K562 (cell line): ENCODE results near the gene OBSL1. TPM values are rescaled to one million over a fixed set of nuclear protein-coding genes. Genes with fewer than 3 reads are reported as not detected.

Experiments used
- ATAC-seq: fragments of 200-7000 bp; cut with Tn5 transposase; 3 replicates; pipeline ENCODE4 v1.9.1; 2020; ENCODE audit warnings: moderate library complexity
- BruUV-seq: library from RNA; stranded (reverse); fragments of 400-500 nt; replicated peaks from 2 replicates; lab custom pipeline; 2021; lab: Mats Ljungman, UMichigan
- CTCF ChIA-PET: fragments of 300-600 bp; formaldehyde crosslinking; extraction: SDS; loops from one replicate; lab custom pipeline; 2021; ENCODE audit warnings: low intra/inter-chr PET ratio; lab: Yijun Ruan, JAX
- POLR2A ChIA-PET: fragments of 300-600, 350-650 bp; sonication (Branson Sonifier 250); formaldehyde crosslinking; extraction: SDS; loops from one replicate; lab custom pipeline; 2021; ENCODE audit warnings: antibody characterized with exemption, inconsistent platforms; lab: Yijun Ruan, JAX
- DNase-seq, 4 experiments: peaks; one replicate each; pipeline versions ENCODE4 v3.0.0 to v3.0.0-alpha.2; 2011 to 2018; ENCODE audit warnings: low spot score in 3 of 4, mixed read lengths in 3 of 4; ENCODE audit errors: extremely low read depth in 1 of 4
- FAIRE-seq: peaks from 2 replicates; lab custom pipeline; 2011; peaks lifted over from hg19 to GRCh38; lab: Jason Lieb, UNC
- H2AFZ ChIP-seq: 2 replicates; pipeline ENCODE4 v1.6.0; 2011; ENCODE audit warnings: low read depth, low read length, control low read depth, inconsistent platforms
- H3K27ac ChIP-seq: fragments of 200-600 bp; 3 replicates; pipeline ENCODE4 v1.8.0; 2011; ENCODE audit warnings: low read depth, mild to moderate bottlenecking, control low read depth, inconsistent platforms, low read length, moderate library complexity, mixed read lengths; ENCODE audit errors: extremely low read depth
- H3K27me3 ChIP-seq, 2 experiments: fragments of 300-600 bp in 1 of 2; 2 replicates in 1 of 2; 3 replicates in 1 of 2; pipeline versions ENCODE4 v1.6.0 to v1.8.0; 2011; ENCODE audit warnings: inconsistent platforms in 2 of 2, low read length in 2 of 2, mild to moderate bottlenecking in 1 of 2, mixed read lengths in 1 of 2, moderate library complexity in 1 of 2; ENCODE audit not compliant: control insufficient read depth in 2 of 2, insufficient read depth in 2 of 2
- H3K36me3 ChIP-seq: fragments of 300-600 bp; 3 replicates; pipeline ENCODE4 v1.8.0; 2011; ENCODE audit warnings: mild to moderate bottlenecking, low read length, inconsistent platforms; ENCODE audit not compliant: control insufficient read depth, insufficient read depth
- H3K4me1 ChIP-seq, 2 experiments: fragments of 200-600 bp in 1 of 2; replicated peaks in 1 of 2; 2 replicates in 1 of 2; 3 replicates in 1 of 2; pipeline versions ENCODE4 v1.5.1 to v1.8.0; 2011; ENCODE audit warnings: inconsistent platforms in 2 of 2, low read length in 2 of 2, mild to moderate bottlenecking in 1 of 2, mixed read lengths in 1 of 2, moderate library complexity in 1 of 2; ENCODE audit not compliant: control insufficient read depth in 2 of 2, insufficient read depth in 2 of 2
- H3K4me2 ChIP-seq: 2 replicates; pipeline ENCODE4 v1.6.1; 2011; ENCODE audit warnings: low read length, control low read depth, inconsistent platforms, mixed read lengths; ENCODE audit not compliant: insufficient read depth
- H3K4me3 ChIP-seq: fragments of 200-600 bp; sonication (generic), shearing (Covaris generic); 2 replicates; pipeline ENCODE4 v1.5.1; 2016; ENCODE audit warnings: control low read depth, inconsistent platforms
- H3K79me2 ChIP-seq: fragments of 200-600 bp; 3 replicates; pipeline ENCODE4 v1.8.0; 2011; ENCODE audit warnings: low read length, inconsistent platforms; ENCODE audit not compliant: control insufficient read depth, insufficient read depth
- H3K9ac ChIP-seq, 2 experiments: 2 replicates each; pipeline versions ENCODE4 v1.6.0 to v1.6.1; 2011; ENCODE audit warnings: low read depth in 2 of 2, low read length in 2 of 2, control low read depth in 1 of 2, inconsistent platforms in 1 of 2, mild to moderate bottlenecking in 1 of 2, mixed read lengths in 1 of 2; ENCODE audit not compliant: insufficient read depth in 1 of 2
- H3K9me1 ChIP-seq: one replicate; pipeline ENCODE4 v1.6.0; 2011; ENCODE audit warnings: inconsistent platforms, mild to moderate bottlenecking, low read length, moderate library complexity; ENCODE audit not compliant: control insufficient read depth, insufficient read depth
- H3K9me3 ChIP-seq: replicated peaks from 2 replicates; pipeline ENCODE4 v1.5.1; 2011; ENCODE audit warnings: low read depth, low read length, inconsistent platforms; ENCODE audit not compliant: control insufficient read depth, insufficient read depth
- H4K20me1 ChIP-seq: replicated peaks from 2 replicates; pipeline ENCODE4 v1.6.1; 2011; ENCODE audit warnings: low read length, inconsistent platforms, mixed read lengths; ENCODE audit not compliant: control insufficient read depth, insufficient read depth
- ADNP ChIP-seq: fragments of 200-800 bp; sonication (Bioruptor generic); IDR thresholded peaks from 2 replicates; pipeline ENCODE4 v1.6.1; 2016; ENCODE audit warnings: missing genetic modification characterization, missing compliant biosample characterization
- ATF6 ChIP-seq: sonication (generic); formaldehyde crosslinking; IDR thresholded peaks from 2 replicates; pipeline ENCODE4 v1.4.0; 2020; ENCODE audit warnings: mild to moderate bottlenecking, missing genetic modification reagents
- CLOCK ChIP-seq: fragments of 250-450 bp; sonication (Bioruptor Pico); IDR thresholded peaks from 2 replicates; pipeline ENCODE4 v1.4.0; 2020; ENCODE audit warnings: mild to moderate bottlenecking, moderate library complexity, borderline replicate concordance
- FUS ChIP-seq: fragments of 200-400 bp; formaldehyde crosslinking; optimal IDR thresholded peaks from 2 replicates; pipeline ENCODE3; 2017; ENCODE audit warnings: low read depth, low read length
- HNRNPH1 ChIP-seq: fragments of 200-400 bp; formaldehyde crosslinking; optimal IDR thresholded peaks from 2 replicates; pipeline ENCODE3; 2017; ENCODE audit warnings: low read depth, mild to moderate bottlenecking, low read length, moderate library complexity
- MLX ChIP-seq, 2 experiments: fragments of 450-650 bp in 1 of 2; sonication (generic) in 1 of 2; formaldehyde crosslinking; conservative IDR thresholded peaks; 2 replicates each; pipeline versions ENCODE4 v1.4.0 to v1.8.1; 2020 to 2022; ENCODE audit warnings: mild to moderate bottlenecking in 1 of 2, missing genetic modification reagents in 1 of 2
- NR3C1 ChIP-seq: sonication (generic); formaldehyde crosslinking; IDR thresholded peaks from 2 replicates; pipeline ENCODE4 v1.8.1; 2022; ENCODE audit warnings: missing genetic modification reagents
- PCBP1 ChIP-seq: fragments of 200-400 bp; formaldehyde crosslinking; IDR thresholded peaks from 2 replicates; pipeline ENCODE4 v1.6.1; 2018; ENCODE audit warnings: mild to moderate bottlenecking, low read depth, low read length; ENCODE audit not compliant: poor library complexity, severe bottlenecking
- POLR2B ChIP-seq: fragments of 450-650 bp; IDR thresholded peaks from 2 replicates; pipeline ENCODE4 v1.6.1; 2018; ENCODE audit warnings: low read depth; ENCODE audit not compliant: partially characterized antibody
- RBM25 ChIP-seq: fragments of 200-400 bp; formaldehyde crosslinking; IDR thresholded peaks from 2 replicates; pipeline ENCODE4 v1.6.1; 2018; ENCODE audit warnings: low read length, low read depth, moderate library complexity; ENCODE audit not compliant: severe bottlenecking
- RCOR1 ChIP-seq, 2 experiments: IDR thresholded peaks; 2 replicates each; pipeline ENCODE4 v1.6.1; 2012; ENCODE audit warnings: low read depth in 2 of 2, low read length in 2 of 2, borderline replicate concordance in 1 of 2, improper control_type of control experiment in 1 of 2
- SIRT6 ChIP-seq: IDR thresholded peaks from one replicate; pipeline ENCODE4 v1.6.1; 2012; ENCODE audit warnings: low read depth, mild to moderate bottlenecking, control low read depth, inconsistent platforms, low read length, moderate library complexity
- SNIP1 ChIP-seq: fragments of 450-650 bp; IDR thresholded peaks from 2 replicates; pipeline ENCODE4 v1.7.1; 2017; ENCODE audit warnings: low read depth, mild to moderate bottlenecking
- TEAD2 ChIP-seq: fragments of 450-650 bp; IDR thresholded peaks from 2 replicates; pipeline ENCODE4 v1.6.1; 2016; ENCODE audit warnings: missing genetic modification characterization, control low read depth, missing compliant biosample characterization
- TFE3 ChIP-seq: fragments of 450-650 bp; formaldehyde crosslinking; IDR thresholded peaks from 2 replicates; pipeline ENCODE4 v1.4.0; 2020; ENCODE audit warnings: mild to moderate bottlenecking, mixed read lengths
- TSC22D4 ChIP-seq: fragments of 450-650 bp; IDR thresholded peaks from 2 replicates; pipeline ENCODE4 v1.6.1; 2016; ENCODE audit warnings: missing genetic modification characterization, missing biosample characterization, control low read depth
- WGBS: fragments of 100-300 bp; shearing (Covaris generic); methylation state at CpG from one replicate; pipeline ENCODE4 v1.1.6; 2016; ENCODE audit warnings: low coverage, mixed read lengths; ENCODE audit not compliant: insufficient coverage; ENCODE audit errors: missing lambda C conversion rate; 5-methylcytosine and 5-hydroxymethylcytosine counted together
- in situ Hi-C: fragments of 300-500 bp; cut with MboI; formaldehyde crosslinking; loops from 4 replicates; pipeline ENCODE4 v1.15.0; 2018; ENCODE audit warnings: inconsistent platforms, mixed read lengths
- intact Hi-C: fragments of 100-400 bp; cut with micrococcal nuclease; formaldehyde crosslinking; loops from 2 replicates; pipeline ENCODE4 v1.14.2; 2022
- polyA plus RNA-seq, 8 experiments: library from polyadenylated mRNA; depleted of rRNA in 4 of 8; stranded (reverse) in 5 of 8; unstranded in 3 of 8; fragments of >200 nt; fragmentation: Nextera tagmentation in 2 of 8; fragmentation: Illumina TruSeq in 1 of 8; extraction: Ambion mirVana in 2 of 8; extraction: Trizol in 1 of 8; gene quantifications; 2 replicates each; pipeline versions ENCODE4 v1.2.1 to v1.2.3, GENCODE V29; 2011 to 2014; ENCODE audit warnings: inconsistent platforms in 1 of 8, missing spikeins in 1 of 8
- total RNA-seq, 7 experiments: library from RNA; depleted of rRNA in 6 of 7; stranded (reverse); fragments of >200 nt in 6 of 7; fragmentation: Illumina TruSeq in 2 of 7; extraction: Trizol in 2 of 7; gene quantifications; 2 replicates each; pipeline versions ENCODE4 v1.2.1 to v1.2.3, GENCODE V29; 2011 to 2021; ENCODE audit warnings: low replicate concordance in 1 of 7

The OBSL1 gene
- total and polyA plus RNA-seq, 9 of the 15 experiments (the other 6 are each of a cell fraction or from before 2014, with no cell fraction given): 1.2 to 26.6 (median 8.6) TPM

- ChIA-PET CTCF (no interaction called here), POLR2A (no interaction called here)
- WGBS: 75% methylated on average over 2 of the region's 2 CpGs
- Histone ChIP-seq H3K4me2 (no peak overlapping the region), H3K27ac (no peak overlapping the region), H3K36me3 (peaks cover 29% of the 10 kb centered on the region; the same call in 2 of the 3 replicates), H4K20me1 (no peaks in the 10 kb centered on the region), H3K9ac (no peak overlapping the region), H3K27me3 (no peaks in the 10 kb centered on the region), H3K9me1 (no peaks in the 10 kb centered on the region), H3K4me1 (peaks cover 85 to 91% of the 10 kb centered on the region in 2 experiments), H2AFZ (no peak overlapping the region), H3K4me3 (no peak overlapping the region), H3K9me3 (no peaks in the 10 kb centered on the region), H3K79me2 (peaks cover 79% of the 10 kb centered on the region)
- DNase-seq (no peak), FAIRE-seq (no peak), ATAC-seq (no peak)
- intact Hi-C loops: no loop called here
- in situ Hi-C loops: loop anchor here (5.0 to 10.0 kb wide), 2 partner anchors 33 to 50 kb away; no protein-coding TSS in a partner anchor
- no TSS peak for BruUV-seq
- TF ChIP-seq RCOR1 (IDR thresholded peaks at IDR 0.05; ENCODE audit: borderline replicate concordance in 1 of 2, low read depth in 2 of 2, low read length in 2 of 2) (peak in 1 of 2 experiments; percentile 26; a peak in 1 of 4 replicates), SNIP1 (no peak), NR3C1 (CRISPR knock-in tag) (no peak), ATF6 (CRISPR knock-in tag) (no peak), CLOCK (CRISPR knock-in tag) (no peak), HNRNPH1 (no peak), FUS (no peak), TEAD2 (tag) (no peak), TSC22D4 (tag) (no peak), RBM25 (peak; percentile 88), TFE3 (CRISPR knock-in tag) (no peak), ADNP (tag) (peak; percentile 57; the same call in 1 of the 2 replicates), POLR2B (no peak), SIRT6 (no peak), PCBP1 (no peak), MLX (CRISPR knock-in tag; conservative IDR thresholded peaks at IDR 0.05) (no peak)
Measured at GRCh38 chr2:219524817-219525216, 46.5 kb downstream of the OBSL1 start.
